Measurements from ENCODE around the gene DENND1B. TPM values are rescaled to one million over a fixed set of nuclear protein-coding genes. Genes with fewer than 3 reads are reported as not detected.

Gene DENND1B
- total RNA-seq, 4 donors from 2014 or later, result 3.3 to 21.7 (median 8.9) TPM

DNA sequence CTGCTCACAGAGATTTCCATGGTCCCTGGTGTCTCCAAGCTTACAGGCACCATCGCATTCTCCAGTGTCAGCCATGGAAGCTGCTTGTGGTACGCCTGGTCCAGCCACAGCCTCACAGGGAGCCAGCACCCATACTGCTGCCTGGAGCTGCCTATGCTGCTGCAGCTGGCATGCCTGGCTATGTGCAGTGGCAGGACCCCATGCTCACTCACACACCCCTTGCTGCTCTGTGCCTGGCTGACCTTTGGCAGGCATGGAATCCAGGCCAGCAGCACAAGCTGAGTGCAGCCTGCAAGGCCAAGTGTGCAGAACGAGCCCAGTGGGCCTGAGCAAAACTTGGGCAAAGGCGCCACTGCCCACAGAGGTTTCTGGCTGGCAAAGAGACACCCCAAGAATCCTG, 26.4 kb upstream of the DENND1B start:
- Histone ChIP-seq H3K27me3 (no peaks in the 10 kb centered on the region), H3K9me3 (no peaks in the 10 kb centered on the region), H3K27ac (no peak overlapping the region), H3K4me1 (no peaks in the 10 kb centered on the region), H3K4me3 (no peak overlapping the region), H3K36me3 (no peaks in the 10 kb centered on the region)
- intact Hi-C loops (cut with DNase I; ENCODE audit: low total_unique reads) (no loop called here), in situ Hi-C loops (cut with MboI; ENCODE audit: low sequenced_read_pairs in 4 of 4) (no loop called here)
- ATAC-seq (no peak), DNase-seq (no peak)
- TF ChIP-seq POLR2A (IDR thresholded peaks at IDR 0.05), result no peak
- TF ChIP-seq, protein P1, sequence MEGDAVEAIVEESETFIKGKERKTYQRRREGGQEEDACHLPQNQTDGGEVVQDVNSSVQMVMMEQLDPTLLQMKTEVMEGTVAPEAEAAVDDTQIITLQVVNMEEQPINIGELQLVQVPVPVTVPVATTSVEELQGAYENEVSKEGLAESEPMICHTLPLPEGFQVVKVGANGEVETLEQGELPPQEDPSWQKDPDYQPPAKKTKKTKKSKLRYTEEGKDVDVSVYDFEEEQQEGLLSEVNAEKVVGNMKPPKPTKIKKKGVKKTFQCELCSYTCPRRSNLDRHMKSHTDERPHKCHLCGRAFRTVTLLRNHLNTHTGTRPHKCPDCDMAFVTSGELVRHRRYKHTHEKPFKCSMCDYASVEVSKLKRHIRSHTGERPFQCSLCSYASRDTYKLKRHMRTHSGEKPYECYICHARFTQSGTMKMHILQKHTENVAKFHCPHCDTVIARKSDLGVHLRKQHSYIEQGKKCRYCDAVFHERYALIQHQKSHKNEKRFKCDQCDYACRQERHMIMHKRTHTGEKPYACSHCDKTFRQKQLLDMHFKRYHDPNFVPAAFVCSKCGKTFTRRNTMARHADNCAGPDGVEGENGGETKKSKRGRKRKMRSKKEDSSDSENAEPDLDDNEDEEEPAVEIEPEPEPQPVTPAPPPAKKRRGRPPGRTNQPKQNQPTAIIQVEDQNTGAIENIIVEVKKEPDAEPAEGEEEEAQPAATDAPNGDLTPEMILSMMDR (IDR thresholded peaks at IDR 0.05 in 4 of 5, conservative IDR thresholded peaks at IDR 0.05 in 1 of 5), result no peak

DNA sequence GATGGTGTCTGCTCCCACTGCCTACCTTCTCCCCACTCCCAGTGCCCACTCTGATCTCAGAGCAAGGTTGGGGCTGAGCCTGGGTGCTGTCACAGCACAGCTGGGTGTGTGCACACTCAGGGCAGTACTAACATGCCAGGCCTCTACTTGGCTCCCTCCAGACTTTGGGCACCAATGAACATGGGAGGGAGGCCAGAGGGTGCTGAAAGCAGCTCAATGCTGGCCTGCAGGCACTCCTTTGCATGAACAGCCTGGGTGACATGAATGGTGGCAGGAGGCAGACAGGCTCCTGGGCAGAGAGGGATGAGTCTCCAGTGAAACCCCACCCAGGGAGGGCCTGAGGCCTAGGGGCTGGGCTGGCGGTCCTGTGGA, 25.8 kb upstream of the DENND1B start:
- DNase-seq (no peak), ATAC-seq (no peak)
- intact Hi-C loops (cut with DNase I; ENCODE audit: low total_unique reads), result no loop called here
- Histone ChIP-seq H3K36me3 (no peaks in the 10 kb centered on the region), H3K4me1 (no peaks in the 10 kb centered on the region), H3K27me3 (no peaks in the 10 kb centered on the region), H3K9me3 (no peaks in the 10 kb centered on the region), H3K4me3 (no peak overlapping the region), H3K27ac (no peak overlapping the region)
- TF ChIP-seq, protein P1 (IDR thresholded peaks at IDR 0.05 in 4 of 5, conservative IDR thresholded peaks at IDR 0.05 in 1 of 5), result no peak
- TF ChIP-seq POLR2A (IDR thresholded peaks at IDR 0.05), result no peak
- in situ Hi-C loops (cut with MboI; ENCODE audit: low sequenced_read_pairs in 4 of 4), result no loop called here

DNA sequence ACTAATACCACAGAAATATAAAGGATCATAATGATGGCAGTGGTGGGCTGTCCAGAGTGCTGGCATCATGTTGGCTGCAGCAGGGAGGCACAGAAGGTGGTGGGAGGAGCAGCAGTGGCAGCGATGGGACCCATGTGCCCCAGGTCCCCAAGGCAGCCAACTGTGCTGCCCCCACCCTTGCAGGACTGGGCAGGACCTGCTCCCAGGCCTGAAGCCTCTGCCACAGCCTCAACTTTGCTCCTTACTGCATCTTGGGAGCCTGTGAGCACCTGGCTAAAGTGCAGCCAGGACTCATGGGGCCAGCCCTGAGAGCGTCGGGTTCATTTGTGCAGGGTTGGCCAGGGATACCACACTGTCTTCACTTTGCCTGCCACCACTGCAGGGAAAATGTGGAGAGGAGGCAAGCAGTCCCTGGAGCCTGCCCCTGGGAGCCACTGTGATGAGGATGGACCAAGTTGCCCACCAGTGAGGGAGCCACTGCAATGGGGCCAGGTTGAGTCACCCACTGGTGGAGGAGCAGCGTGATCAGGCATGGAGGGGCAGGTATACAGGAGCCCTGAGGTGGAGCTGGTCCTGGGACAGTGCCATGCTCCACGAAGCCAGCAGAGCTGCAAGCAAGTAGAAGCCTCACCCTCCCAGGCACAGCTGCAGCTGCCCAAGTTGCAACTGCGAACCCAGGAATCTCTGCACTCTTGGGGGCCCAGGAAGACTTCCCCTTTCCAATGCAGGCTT, 25.3 kb upstream of the DENND1B start:
- no peak for DNase-seq
- Histone ChIP-seq H3K4me1 (no peaks in the 10 kb centered on the region), H3K27me3 (no peaks in the 10 kb centered on the region), H3K9me3 (no peaks in the 10 kb centered on the region), H3K36me3 (no peaks in the 10 kb centered on the region), H3K27ac (no peak overlapping the region), H3K4me3 (no peak overlapping the region)
- TF ChIP-seq, protein P1 (IDR thresholded peaks at IDR 0.05 in 4 of 5, conservative IDR thresholded peaks at IDR 0.05 in 1 of 5), result no peak
- TF ChIP-seq POLR2A (IDR thresholded peaks at IDR 0.05), result no peak
- in situ Hi-C loops (cut with MboI; ENCODE audit: low sequenced_read_pairs in 4 of 4), result no loop called here
- ATAC-seq, result no peak
- intact Hi-C loops (cut with DNase I; ENCODE audit: low total_unique reads), result no loop called here

DNA sequence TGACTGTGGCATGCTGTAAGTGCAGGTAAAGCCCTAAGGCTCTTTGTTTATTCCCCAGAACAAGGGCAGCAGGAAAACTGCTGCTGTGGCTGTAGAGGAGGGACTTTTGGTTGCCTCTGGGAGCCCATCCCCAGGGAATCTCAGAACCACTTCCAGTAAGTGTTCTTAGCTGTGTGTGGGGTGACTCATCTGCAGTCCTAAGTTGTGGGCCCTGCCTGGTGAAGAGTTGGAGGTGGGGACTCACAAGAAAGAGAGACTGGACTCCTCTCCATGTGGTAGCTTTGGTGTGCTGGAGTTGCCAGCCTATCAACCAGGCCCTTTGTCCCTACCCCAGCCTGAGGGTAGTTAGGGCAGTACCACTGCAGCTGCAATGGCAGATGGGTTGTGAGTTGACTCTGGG, 24.0 kb upstream of the DENND1B start:
- Histone ChIP-seq H3K4me1 (no peaks in the 10 kb centered on the region), H3K27me3 (no peaks in the 10 kb centered on the region), H3K36me3 (no peaks in the 10 kb centered on the region), H3K27ac (no peak overlapping the region), H3K4me3 (no peak overlapping the region), H3K9me3 (no peaks in the 10 kb centered on the region)
- intact Hi-C loops (cut with DNase I; ENCODE audit: low total_unique reads) (no loop called here), in situ Hi-C loops (cut with MboI; ENCODE audit: low sequenced_read_pairs in 4 of 4) (no loop called here)
- TF ChIP-seq, protein P1 (IDR thresholded peaks at IDR 0.05 in 4 of 5, conservative IDR thresholded peaks at IDR 0.05 in 1 of 5), result no peak
- no peak for TF ChIP-seq POLR2A (IDR thresholded peaks at IDR 0.05)
- ATAC-seq, result no peak
- DNase-seq, result no peak

DNA sequence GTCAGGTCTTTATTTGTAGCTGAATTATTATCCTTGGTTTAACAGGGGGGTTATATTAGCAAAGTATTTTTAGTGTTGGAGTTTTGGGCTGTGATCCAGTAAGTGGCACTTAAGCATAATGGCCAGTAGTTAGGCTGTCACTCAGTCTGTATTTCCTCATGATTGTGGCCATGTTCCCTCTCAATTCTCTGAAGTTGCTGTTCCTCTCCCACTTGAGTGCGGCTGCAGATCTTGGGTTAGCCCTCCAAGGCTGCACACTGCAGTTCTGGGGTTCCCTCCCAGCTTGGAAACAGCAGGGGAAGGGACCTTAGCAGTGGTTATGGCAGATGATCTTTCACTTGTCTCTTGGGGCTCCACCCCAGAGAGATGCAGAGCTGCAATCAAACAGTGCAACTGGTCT, 23.2 kb upstream of the DENND1B start:
- no peak for TF ChIP-seq POLR2A (IDR thresholded peaks at IDR 0.05)
- TF ChIP-seq, protein P1 (IDR thresholded peaks at IDR 0.05 in 4 of 5, conservative IDR thresholded peaks at IDR 0.05 in 1 of 5), result no peak
- ATAC-seq (no peak), DNase-seq (no peak)
- no peak overlapping the region for H3K27ac ChIP-seq
- in situ Hi-C loops (cut with MboI; ENCODE audit: low sequenced_read_pairs in 4 of 4) (no loop called here), intact Hi-C loops (cut with DNase I; ENCODE audit: low total_unique reads) (no loop called here)
- no peaks in the 10 kb centered on the region for H3K27me3 ChIP-seq
- H3K9me3 ChIP-seq, result no peaks in the 10 kb centered on the region
- no peaks in the 10 kb centered on the region for H3K4me1 ChIP-seq
- no peaks in the 10 kb centered on the region for H3K36me3 ChIP-seq
- no peak overlapping the region for H3K4me3 ChIP-seq
